IPS DF 4.7 (cell line): Measurements from ENCODE around the gene SMIM8.
"Not testable (repeated sequence)": the region's sequence is repeated elsewhere in the genome, so short reads cannot be mapped to it uniquely, and the experiment has no call there.

ENCODE experiments used
- DNase-seq: peaks from one replicate; pipeline ENCODE4 v3.0.0-alpha.2; 2013; ENCODE audit warnings: low spot score; ENCODE audit errors: extremely low read depth

Gene SMIM8

GRCh38 chr6:87322304-87323212 is at the start of gene SMIM8:
Gene SMIM8, plus strand, starts transcription at chr6:87322588. Its CDS starts 14,444 bp downstream, at chr6:87337032.
- DNase-seq, result peak; percentile 51

- no peak for DNase-seq
Measured at GRCh38 chr6:87274660-87275274, 47.6 kb upstream of the SMIM8 start.

GRCh38 chr6:87276624-87277023 is 45.8 kb upstream of the SMIM8 start:
- no peak for DNase-seq

- DNase-seq, result no peak
Measured at GRCh38 chr6:87277123-87277522, 45.3 kb upstream of the SMIM8 start.

GRCh38 chr6:87279196-87279595 is 43.2 kb upstream of the SMIM8 start:
- DNase-seq, result no peak

- DNase-seq, result no peak
Measured at GRCh38 chr6:87281426-87281825, 41.0 kb upstream of the SMIM8 start.

- DNase-seq, result no peak
Measured at GRCh38 chr6:87282743-87283142, 39.6 kb upstream of the SMIM8 start.

- no peak for DNase-seq
Measured at GRCh38 chr6:87283461-87283860, 38.9 kb upstream of the SMIM8 start.

- DNase-seq, result no peak
Measured at GRCh38 chr6:87287251-87287650, 35.1 kb upstream of the SMIM8 start.

- DNase-seq, result no peak
Measured at GRCh38 chr6:87289571-87289970, 32.8 kb upstream of the SMIM8 start.

- no peak for DNase-seq
Measured at GRCh38 chr6:87291883-87292282, 30.5 kb upstream of the SMIM8 start.

- DNase-seq, result no peak
Measured at GRCh38 chr6:87293526-87293925, 28.9 kb upstream of the SMIM8 start.

GRCh38 chr6:87297119-87297518 is 25.3 kb upstream of the SMIM8 start:
- DNase-seq, result no peak

- DNase-seq, result not testable (repeated sequence)
Measured at GRCh38 chr6:87301277-87301676, 21.1 kb upstream of the SMIM8 start.

- DNase-seq, result no peak
Measured at GRCh38 chr6:87308970-87309369, 13.4 kb upstream of the SMIM8 start.

GRCh38 chr6:87312860-87313259 is 9.5 kb upstream of the SMIM8 start:
- no peak for DNase-seq

- no peak for DNase-seq
Measured at GRCh38 chr6:87315071-87315470, 7.3 kb upstream of the SMIM8 start.

- no peak for DNase-seq
Measured at GRCh38 chr6:87319271-87319987, 3.0 kb upstream of the SMIM8 start.

GRCh38 chr6:87323880-87324279 is 1.5 kb downstream of the SMIM8 start:
- DNase-seq, result not testable (repeated sequence)

- DNase-seq, result no peak
Measured at GRCh38 chr6:87330961-87331360, 8.6 kb downstream of the SMIM8 start.

- no peak for DNase-seq
Measured at GRCh38 chr6:87333033-87333432, 10.6 kb downstream of the SMIM8 start.

- DNase-seq, result no peak
Measured at GRCh38 chr6:87333591-87334181, 11.3 kb downstream of the SMIM8 start.
